Cerebellar nuclear complex (tissue), 1 donor: ENCODE results near the gene RAC3.
A peak's percentile ranks its signal among the peaks of the same experiment; 100 is the strongest.

Experiments
- DNase-seq, 2 experiments: peaks; one replicate each; lab custom pipeline; 2025; lab: John Stamatoyannopoulos, UW

Gene RAC3

GRCh38 chr17:82012640-82013295, 18.7 kb upstream of the RAC3 start:
- no peak for DNase-seq

- DNase-seq, result no peak
Measured at GRCh38 chr17:82013341-82013740, 18.1 kb upstream of the RAC3 start.

GRCh38 chr17:82013772-82014321, 17.6 kb upstream of the RAC3 start:
- DNase-seq, result no peak

DNA sequence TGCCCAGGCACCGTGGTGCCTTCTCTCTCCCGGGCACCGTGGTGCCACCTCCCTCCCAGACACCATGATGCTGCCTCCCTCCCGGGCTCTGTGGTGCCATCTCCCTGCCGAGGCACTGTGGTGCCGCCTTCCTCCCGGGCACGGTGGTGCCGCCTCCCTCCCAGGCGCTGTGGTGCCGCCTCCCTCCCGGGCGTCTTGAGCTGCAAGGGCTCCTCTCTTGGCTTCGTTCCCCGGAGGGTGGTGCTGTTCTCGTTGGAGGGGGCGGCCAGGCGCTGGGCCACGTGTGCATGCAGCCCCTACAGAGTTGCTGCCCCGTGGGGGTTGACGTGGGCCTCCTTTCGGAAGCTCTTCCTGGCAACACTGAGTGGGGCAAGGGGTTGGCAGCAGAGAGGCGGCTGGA, 17.0 kb upstream of the RAC3 start:
- DNase-seq, result no peak

DNA sequence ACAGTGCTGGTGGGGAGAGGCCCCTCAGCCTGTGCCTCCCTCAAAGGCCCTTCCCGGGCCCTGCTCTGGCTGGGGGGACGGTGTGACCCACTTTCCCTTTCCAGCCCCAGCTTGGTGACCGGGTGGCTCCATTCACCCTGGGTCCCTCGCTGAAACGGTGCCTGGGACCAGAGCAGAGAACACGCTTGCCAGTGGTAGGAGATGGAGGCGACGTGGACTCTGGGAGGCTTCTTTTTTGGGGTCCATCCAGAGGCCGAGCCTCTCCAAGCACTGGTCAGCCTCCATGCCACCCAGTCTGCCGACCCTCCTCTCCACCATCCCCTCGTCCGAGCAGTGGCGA, 16.5 kb upstream of the RAC3 start:
- no peak for DNase-seq

DNA sequence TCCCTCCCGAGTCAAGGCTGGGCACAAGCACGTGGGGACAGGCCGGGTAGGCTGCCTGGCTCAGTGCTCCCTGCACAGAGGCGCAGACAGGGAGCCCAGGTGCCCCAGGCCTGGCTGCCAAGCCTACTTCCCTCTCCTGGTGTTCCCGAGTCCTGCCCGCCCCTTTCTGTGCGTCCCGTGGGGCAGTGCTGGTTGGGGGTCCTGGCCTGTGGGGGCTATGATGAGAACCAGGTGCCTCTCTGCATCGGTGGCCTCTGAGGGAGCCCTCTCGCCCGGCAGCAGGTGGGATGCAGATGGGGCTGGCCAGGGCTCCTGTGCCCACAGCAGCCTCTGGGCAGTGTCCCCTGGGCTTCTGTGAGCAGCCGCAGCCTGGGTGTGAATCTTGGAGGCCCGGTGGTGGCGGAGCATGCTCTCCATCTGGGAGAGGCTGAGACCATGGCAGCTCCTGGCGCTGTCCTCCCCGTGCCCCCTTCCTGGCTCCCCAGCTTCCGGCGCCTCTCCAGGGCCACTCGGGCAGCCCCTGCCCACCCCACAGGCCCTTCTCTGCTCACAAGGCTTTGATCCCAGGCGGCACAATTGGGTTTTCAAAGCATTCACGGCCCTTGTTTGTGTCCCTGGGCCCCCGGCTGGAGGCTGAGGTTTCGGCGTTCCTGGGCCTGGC, 16.0 kb upstream of the RAC3 start:
- DNase-seq, result no peak

DNA sequence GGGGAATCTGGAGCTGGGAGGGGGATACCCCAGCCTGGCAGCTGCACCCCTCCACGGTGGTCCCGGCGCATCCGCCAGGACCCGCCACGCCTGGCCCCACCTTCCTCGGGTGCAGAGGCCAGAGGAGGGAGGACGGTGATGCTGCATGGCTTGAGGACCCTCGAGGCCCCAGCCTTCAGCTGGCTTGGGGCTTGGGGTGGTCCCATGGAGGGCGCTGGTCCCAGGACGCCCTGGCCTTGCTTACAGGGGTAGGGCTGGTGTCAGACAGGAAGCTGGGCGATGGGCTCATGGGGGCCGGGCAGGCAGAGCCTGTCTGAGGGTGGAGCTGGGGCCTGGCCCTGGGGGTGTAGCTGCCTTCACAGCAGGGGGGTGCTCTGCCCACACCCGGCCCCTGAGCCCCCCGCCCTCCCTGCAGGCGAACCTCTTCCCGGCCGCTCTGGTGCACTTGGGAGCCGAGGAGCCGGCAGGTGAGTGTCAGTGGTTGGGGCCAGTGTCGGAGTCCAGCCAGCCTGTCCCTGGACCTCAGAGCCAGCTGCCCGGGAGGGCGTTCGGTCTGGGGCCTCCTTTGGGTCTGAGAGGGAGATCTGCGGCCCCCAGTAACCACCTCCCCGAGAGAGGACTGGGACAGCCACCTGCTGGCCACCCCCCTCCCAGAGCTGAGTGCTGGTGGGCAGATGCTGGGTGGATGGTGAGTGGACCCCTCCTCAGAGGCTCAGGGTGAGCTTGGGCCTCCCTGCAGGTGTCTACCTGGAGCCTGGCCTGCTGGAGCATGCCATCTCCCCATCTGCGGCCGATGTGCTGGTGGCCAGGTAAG, 15.2 kb upstream of the RAC3 start:
- no peak for DNase-seq

DNA sequence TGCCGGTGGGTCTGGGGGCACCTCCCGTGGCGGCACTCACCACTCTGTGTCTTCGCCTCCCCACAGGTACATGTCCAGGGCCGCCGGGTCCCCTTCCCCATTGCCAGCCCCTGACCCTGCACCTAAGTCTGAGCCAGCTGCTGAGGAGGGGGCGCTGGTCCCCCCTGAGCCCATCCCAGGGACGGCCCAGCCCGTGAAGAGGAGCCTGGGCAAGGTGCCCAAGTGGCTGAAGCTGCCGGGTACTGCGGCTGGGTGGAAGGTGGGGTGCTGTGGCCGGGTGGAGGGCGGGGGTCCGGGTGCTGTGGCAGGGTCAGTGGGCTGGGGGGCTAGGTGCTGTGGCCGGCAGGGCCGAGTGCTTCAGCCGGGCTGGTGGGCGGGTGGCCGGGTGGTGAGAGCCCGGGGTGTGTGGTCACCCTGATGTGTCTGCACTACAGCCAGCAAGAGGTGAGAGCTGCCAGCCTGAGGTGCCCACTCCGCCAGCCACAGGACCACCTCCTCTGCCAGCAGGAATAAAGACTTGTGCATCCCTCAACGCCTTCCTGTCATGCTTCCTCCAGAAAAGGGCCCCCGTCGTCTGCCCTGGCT, 14.5 kb upstream of the RAC3 start:
- DNase-seq, result no peak

DNA sequence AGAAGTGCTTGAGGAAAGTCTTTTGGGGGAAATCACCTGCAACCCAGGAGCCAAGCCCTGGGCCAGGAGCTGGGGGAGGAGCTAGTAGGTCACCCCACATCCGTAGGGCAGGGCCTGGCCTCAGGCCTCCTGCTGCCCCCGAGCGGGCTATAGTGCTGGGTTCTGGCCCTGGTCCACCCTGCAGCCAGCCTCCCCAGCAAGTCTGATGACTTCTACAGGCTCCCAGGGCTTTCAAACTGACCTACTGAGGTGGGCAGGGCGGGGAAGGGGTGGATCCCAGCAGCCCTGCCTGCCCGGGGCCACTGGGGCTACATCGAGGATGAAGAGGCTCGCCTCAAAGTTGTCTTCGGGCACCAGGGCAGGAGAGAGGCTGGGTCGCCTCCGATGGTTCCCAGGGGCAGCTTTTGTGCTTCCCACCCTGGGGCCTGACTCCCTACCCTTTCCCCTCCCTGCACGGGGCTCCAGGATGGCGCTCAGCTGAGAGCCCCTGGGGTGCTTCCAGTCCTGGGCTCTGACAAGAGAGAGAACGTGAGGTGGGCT, 13.8 kb upstream of the RAC3 start:
- DNase-seq, result no peak

- DNase-seq, result no peak
Measured at GRCh38 chr17:82018152-82018988, 13.1 kb upstream of the RAC3 start.

- no peak for DNase-seq
Measured at GRCh38 chr17:82018989-82019689, 12.3 kb upstream of the RAC3 start.

DNA sequence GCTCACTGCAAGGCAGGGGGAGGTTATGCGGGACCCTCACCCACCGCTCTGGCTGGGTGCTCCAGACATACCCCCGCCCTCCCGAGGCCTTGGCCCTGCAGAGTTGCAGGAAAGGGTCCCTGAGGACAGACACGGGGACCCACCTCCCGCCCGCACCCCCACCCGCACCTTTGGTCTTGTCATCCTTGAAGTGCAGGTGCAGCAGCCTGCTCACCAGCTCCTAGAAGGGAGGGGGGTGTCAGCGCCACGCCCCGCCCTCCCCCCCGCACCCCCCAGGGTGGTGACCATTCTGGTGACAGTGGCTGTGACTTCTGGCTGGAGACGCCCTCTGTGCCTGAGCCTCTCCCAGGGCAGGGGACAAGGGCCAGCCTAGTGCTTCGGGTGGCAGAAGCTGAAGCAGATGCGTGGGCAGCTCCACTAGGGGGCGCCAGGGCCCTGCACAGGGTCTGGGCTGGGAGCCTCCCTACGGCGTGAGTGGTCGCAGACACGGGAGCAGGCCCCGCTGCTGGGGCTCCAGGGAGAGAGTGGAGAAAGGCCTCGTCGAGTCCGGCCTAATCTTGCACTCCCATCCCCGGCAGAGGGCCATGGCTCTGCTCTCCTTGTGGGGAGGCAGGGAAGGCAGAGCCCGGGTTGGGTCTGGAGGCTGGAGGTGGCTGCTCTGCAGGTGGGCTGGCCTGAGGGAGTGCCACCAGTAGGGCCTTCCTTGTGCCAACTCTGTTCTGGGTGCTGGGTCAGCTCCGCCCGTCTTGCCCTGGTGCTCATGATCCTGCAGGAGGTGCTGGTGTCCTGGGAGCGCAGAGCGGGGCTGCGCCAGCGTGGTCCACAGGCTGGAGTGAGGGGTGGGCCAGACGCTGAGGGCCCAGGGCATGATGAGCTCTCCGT, 11.5 kb upstream of the RAC3 start:
- DNase-seq, result no peak

DNA sequence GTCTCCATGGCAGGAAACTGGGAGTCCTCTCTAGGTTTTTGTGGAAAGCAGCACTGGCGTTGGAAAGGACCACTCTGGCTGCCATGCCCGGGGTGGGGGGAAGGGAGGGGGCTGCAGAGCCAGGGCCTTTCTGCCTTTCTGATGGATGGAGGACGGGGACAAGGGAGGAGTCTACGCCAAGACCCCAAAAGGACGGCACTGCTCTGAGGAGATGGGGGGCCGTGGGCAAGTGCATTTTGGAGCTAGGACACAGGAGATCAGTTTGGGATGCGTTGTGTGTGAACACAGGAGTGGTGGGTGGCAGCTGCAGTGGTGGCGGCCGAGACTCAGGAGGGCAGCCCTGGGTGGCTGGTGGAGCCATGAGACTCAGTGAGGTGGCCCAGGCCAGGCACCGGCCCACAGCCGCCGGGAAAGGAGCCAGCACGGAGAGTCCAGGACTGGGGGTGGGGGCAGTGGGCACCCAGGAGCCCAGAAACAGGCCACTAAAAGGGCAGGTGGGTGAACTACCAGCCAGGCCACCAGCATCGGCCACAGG, 10.8 kb upstream of the RAC3 start:
- no peak for DNase-seq

DNA sequence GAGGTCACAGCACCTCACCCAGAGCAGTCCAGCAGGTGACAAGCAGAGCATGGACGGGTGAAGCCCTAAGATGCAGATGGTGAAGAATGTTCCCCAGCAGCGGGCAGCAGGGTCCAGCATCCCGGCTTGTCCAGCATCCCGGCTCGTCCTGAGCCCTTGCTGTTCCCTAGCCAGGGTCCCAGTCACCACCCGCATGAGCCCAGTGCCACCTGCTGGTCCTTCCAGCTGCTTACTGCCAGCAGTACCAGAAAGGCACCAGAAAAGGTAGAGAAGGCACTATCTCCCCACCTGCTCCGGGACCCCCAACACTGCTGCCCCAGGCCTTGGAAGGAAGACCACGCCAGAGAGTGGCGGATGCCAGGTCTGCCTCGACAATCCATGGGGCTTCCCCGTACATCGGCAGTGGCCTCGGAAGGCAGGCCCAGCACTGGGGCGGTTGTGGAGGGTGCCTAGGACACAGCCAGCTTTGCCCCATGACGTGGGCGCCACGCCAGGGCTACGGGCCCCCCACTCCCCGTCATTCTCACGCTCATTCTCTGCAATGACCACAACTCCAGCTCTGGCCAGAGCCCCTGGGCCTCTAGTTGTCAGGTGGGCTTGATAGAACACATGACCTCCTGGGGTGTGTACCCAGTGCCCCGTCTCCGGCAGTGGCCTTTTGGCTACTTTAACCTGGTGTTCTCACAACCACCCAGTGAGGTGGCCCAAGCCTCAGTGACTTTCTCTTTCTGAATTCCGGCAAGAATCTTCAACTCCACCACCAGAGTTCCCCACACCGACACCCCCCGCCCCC, 10.2 kb upstream of the RAC3 start:
- peak in 1 of 2 experiments; percentile 5 for DNase-seq

DNA sequence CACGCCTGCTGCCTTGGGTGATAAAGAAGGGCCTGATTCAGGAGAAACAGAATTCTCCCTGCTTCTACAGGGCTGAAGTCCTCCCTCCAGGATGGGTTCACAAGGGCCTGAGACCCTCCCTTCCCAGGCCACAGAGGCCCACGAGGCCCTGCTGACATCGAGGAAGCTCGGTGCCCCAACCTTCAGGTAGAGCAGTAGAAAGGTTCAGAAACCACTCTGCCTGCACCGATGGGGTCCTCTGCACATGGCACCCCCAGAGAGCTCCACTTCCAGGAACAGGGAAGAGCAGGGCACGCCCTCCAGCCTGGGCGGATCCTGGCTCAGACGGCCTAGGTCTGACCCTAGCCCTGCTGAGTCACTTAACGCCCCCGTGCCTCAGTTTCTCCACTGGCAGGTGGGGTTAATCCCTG, 9.6 kb upstream of the RAC3 start:
- no peak for DNase-seq

DNA sequence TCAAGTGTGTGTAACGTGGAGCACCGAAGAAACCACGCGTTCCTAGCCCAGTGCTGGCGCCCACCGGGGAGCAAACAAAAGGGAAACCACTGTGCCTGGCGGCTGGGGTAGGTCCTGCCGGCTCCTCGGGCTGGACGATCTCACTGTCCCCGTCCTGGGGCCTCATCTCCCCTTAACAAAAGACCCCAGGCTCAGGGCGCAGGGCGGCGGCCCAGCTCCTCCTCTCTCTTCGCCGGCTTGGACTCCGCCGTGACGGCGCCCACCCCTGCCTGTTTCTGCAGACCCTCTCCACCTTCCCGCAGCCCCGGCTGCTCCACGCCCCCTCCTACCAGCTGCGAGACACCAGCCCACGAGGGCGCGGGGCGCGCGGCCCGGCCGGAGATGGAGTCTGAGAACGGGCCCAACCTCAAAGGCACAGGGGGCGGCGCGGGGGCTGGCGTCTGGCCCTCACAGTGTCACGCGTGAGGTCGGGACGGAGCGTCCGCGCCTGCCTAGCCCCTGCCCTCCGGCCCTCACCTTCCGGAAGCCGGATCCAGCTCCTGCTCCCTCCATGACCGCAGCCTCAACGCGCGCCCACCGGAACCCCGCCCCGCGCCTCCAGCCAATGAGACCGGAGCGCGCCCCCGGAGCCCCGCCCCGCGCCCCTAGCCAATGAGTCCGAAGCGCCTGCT, 9.0 kb upstream of the RAC3 start, which contains the start of gene CENPX:
TSS of gene CENPX (minus strand) at position 569 of the 671 bp plus-strand sequence. CDS start at position 552, 17 bp downstream.
- DNase-seq, result no peak

GRCh38 chr17:82022981-82023446, 8.5 kb upstream of the RAC3 start, which contains the start of gene LRRC45:
TSS of gene LRRC45 (plus strand) at chr17:82023305. CDS start at chr17:82023644, 339 bp downstream.
- peak; percentile 94 to 99 for DNase-seq
